Measurements from ENCODE around the gene PROSER2.

Gene PROSER2

GRCh38 chr10:11797847-11798633, 25.1 kb upstream of the PROSER2 start:
- Histone ChIP-seq H2AFZ (ENCODE audit: low read length) (no peak overlapping the region), H3K4me3 (ENCODE audit: low read length) (no peak overlapping the region), H3K9me3 (replicated peaks; ENCODE audit: insufficient read depth, low read length) (no peaks in the 10 kb centered on the region), H3K4me2 (ENCODE audit: low read depth, low read length) (no peak overlapping the region), H3K79me2 (ENCODE audit: low read length) (no peaks in the 10 kb centered on the region), H3K4me1 (ENCODE audit: low read length) (no peaks in the 10 kb centered on the region), H3K27ac (ENCODE audit: low read length) (no peak overlapping the region), H3F3A (ENCODE audit: insufficient read depth, low read length) (no peaks in the 10 kb centered on the region), H4K20me1 (ENCODE audit: insufficient read depth, low read length) (no peaks in the 10 kb centered on the region), H3K9ac (ENCODE audit: low read length) (no peak overlapping the region), H3K9me2 (replicated peaks; ENCODE audit: insufficient read depth, low read length) (no peaks in the 10 kb centered on the region), H3K27me3 (replicated peaks; ENCODE audit: insufficient read depth, low read length) (no peaks in the 10 kb centered on the region), H3K36me3 (replicated peaks; ENCODE audit: insufficient read depth, low read length) (no peaks in the 10 kb centered on the region)
- DNase-seq, result no peak
- TF ChIP-seq EZH2 (optimal IDR thresholded peaks at IDR 0.05; ENCODE audit: low read depth, low read length) (no peak), EZH2phosphoT487 (IDR thresholded peaks at IDR 0.05; ENCODE audit: low read length) (no peak), CTCF (IDR thresholded peaks at IDR 0.05; ENCODE audit: low read length) (no peak)

- H2AFZ ChIP-seq (ENCODE audit: low read length), result no peak overlapping the region
- H3K36me3 ChIP-seq (replicated peaks; ENCODE audit: insufficient read depth, low read length), result no peaks in the 10 kb centered on the region
- no peak overlapping the region for H3K4me3 ChIP-seq (ENCODE audit: low read length)
- H3K27me3 ChIP-seq (replicated peaks; ENCODE audit: insufficient read depth, low read length), result no peaks in the 10 kb centered on the region
- H3K79me2 ChIP-seq (ENCODE audit: low read length), result no peaks in the 10 kb centered on the region
- DNase-seq, result no peak
- H3F3A ChIP-seq (ENCODE audit: insufficient read depth, low read length), result no peaks in the 10 kb centered on the region
- H3K27ac ChIP-seq (ENCODE audit: low read length), result no peak overlapping the region
- no peaks in the 10 kb centered on the region for H4K20me1 ChIP-seq (ENCODE audit: insufficient read depth, low read length)
- no peaks in the 10 kb centered on the region for H3K4me1 ChIP-seq (ENCODE audit: low read length)
- no peaks in the 10 kb centered on the region for H3K9me2 ChIP-seq (replicated peaks; ENCODE audit: insufficient read depth, low read length)
- H3K4me2 ChIP-seq (ENCODE audit: low read depth, low read length), result no peak overlapping the region
- H3K9ac ChIP-seq (ENCODE audit: low read length), result no peak overlapping the region
- no peaks in the 10 kb centered on the region for H3K9me3 ChIP-seq (replicated peaks; ENCODE audit: insufficient read depth, low read length)
- TF ChIP-seq CTCF (IDR thresholded peaks at IDR 0.05; ENCODE audit: low read length), result no peak
- TF ChIP-seq EZH2 (optimal IDR thresholded peaks at IDR 0.05; ENCODE audit: low read depth, low read length), result no peak
Measured at GRCh38 chr10:11798845-11799735, 24.1 kb upstream of the PROSER2 start.

GRCh38 chr10:11799736-11800080, 23.4 kb upstream of the PROSER2 start:
- H3K9me3 ChIP-seq (replicated peaks; ENCODE audit: insufficient read depth, low read length), result no peaks in the 10 kb centered on the region
- H4K20me1 ChIP-seq (ENCODE audit: insufficient read depth, low read length), result no peaks in the 10 kb centered on the region
- TF ChIP-seq EZH2 (optimal IDR thresholded peaks at IDR 0.05; ENCODE audit: low read depth, low read length) (no peak), CTCF (IDR thresholded peaks at IDR 0.05; ENCODE audit: low read length) (no peak), EZH2phosphoT487 (IDR thresholded peaks at IDR 0.05; ENCODE audit: low read length) (no peak)
- no peaks in the 10 kb centered on the region for H3K27me3 ChIP-seq (replicated peaks; ENCODE audit: insufficient read depth, low read length)
- no peak overlapping the region for H3K9ac ChIP-seq (ENCODE audit: low read length)
- no peak overlapping the region for H2AFZ ChIP-seq (ENCODE audit: low read length)
- H3K36me3 ChIP-seq (replicated peaks; ENCODE audit: insufficient read depth, low read length), result no peaks in the 10 kb centered on the region
- no peak overlapping the region for H3K27ac ChIP-seq (ENCODE audit: low read length)
- DNase-seq, result no peak
- H3F3A ChIP-seq (ENCODE audit: insufficient read depth, low read length), result no peaks in the 10 kb centered on the region
- no peaks in the 10 kb centered on the region for H3K4me1 ChIP-seq (ENCODE audit: low read length)
- no peaks in the 10 kb centered on the region for H3K79me2 ChIP-seq (ENCODE audit: low read length)
- no peak overlapping the region for H3K4me3 ChIP-seq (ENCODE audit: low read length)
- H3K9me2 ChIP-seq (replicated peaks; ENCODE audit: insufficient read depth, low read length), result no peaks in the 10 kb centered on the region
- no peak overlapping the region for H3K4me2 ChIP-seq (ENCODE audit: low read depth, low read length)

Data from MM.1S (cell line).